GM18861 (cell line): Measurements from ENCODE around the gene CORT.
"Not testable (repeated sequence)": the region's sequence is repeated elsewhere in the genome, so short reads cannot be mapped to it uniquely, and the experiment has no call there.

Experiments used
- ATAC-seq: cut with Tn5 transposase; IDR thresholded peaks from one replicate; pipeline ENCODE4 v1.9.1; 2021; ENCODE audit not compliant: unreplicated experiment

Gene CORT, protein sequence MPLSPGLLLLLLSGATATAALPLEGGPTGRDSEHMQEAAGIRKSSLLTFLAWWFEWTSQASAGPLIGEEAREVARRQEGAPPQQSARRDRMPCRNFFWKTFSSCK

DNA sequence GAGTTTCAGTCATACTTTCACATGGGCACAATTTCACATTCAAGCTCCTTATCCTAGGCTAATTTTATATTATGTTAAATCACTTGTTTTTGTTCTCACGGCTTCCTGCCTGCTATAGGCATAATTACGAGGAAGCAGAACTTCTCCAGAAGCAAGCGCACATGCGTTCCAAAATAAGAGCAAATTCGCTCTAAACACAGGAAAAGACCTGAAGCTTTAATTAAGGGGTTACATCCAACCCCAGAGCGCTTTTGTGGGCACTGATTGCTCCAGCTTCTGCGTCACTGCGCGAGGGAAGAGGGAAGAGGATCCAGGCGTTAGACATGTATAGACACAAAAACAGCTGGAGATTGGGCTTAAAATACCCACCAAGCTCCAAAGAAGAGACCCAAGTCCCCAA, at the start of gene CORT:
Gene CORT, plus strand, starts transcription at position 281 of the 400 bp plus-strand sequence. CDS start 193 bp downstream, outside the sequence.
- no peak for ATAC-seq

DNA sequence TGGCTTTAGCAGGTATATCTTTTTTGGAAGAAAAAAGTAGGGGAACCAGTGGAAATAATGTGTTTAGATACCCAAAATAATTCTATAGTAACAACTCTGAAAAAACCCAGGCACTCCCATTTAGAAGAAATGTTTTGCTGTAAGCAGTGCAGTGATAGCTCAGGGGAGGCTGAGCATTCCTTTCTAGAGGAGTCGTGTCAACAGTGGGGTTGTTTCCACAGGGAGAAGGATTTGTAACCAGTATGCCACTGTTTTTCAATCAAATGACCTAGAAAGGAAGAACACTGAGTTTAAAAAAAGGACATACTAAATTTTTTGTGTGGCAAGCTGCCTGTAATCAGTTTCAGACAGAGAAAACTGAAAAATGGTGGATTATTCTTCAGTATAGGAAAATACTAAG, 48.5 kb upstream of the CORT start:
- ATAC-seq, result no peak

DNA sequence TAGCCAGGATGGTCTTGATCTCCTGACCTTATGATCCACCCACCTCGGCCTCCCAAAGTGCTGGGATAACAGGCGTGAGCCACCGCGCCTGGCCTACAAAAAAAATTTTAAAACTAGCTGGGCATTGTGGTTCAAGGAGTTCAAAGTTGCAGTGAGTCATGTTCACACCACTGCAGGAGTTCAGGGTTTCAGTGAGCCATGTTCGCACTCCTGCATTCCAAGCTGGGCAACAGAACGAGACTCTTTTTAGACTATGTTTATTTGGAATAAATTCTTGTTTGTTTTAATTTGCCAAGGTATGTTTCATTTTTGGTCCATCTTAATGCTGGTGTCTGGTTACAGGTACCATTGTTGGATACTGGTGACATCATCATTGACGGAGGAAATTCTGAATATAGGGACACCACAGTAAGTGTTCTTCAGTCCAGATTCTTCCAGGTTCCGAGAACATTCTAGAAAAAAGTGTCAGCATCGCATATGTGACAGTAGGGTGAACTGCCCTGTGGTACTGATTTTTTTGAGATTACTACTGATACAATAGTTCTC, 47.0 kb upstream of the CORT start:
- ATAC-seq, result no peak

DNA sequence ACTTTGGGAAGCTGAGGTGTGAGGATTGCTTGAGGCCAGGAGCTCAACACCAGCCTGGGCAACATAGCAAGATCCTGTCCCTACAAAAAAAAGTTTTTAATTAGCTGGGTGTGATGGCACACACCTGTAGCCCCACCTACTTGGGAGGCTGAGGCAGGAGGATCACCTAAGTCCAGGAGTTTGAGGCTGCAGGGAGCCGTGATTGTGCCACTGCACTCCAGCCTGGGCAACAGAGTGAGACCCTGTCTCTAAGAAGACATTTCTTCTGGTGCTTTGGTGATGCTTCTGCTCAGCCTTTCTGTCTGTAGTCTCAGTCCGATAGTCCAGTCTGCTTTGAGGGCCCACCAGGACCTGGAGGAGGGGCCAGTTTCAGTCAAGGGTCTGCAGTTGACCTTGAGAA, 42.6 kb upstream of the CORT start:
- no peak for ATAC-seq

DNA sequence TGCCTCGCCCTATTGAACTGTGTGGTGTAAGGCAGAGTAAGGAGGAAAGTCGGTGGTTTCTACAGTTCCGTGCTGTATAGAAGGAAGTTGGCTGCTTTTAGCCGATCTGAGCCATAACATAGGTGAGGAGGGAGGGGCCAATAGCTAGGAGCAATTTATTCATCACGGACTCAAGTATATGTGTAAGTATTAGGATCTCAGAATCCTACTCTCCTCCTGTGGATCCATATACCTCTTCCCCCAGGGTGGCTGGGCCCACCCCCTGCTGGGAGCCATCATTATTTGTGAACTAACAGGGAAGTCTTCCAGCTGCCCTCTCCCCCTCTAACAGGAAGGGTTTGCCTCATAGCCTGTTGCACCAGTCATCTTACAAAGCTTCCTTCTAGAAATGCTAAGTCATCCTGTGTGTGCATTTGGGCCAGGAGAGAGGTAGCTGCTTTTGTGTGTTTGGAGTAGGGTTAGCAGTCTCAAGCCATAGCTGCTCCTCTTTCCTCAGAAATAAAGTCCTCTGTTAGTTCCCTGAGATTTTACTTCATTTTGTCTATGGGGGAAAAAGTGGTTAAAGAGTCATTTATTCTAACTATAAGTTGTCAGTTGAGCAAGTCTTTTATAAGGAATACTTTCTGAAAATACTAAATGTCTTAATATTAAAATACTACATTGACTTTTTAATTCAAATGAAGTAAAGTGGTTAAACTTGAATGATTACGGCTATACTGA, 34.5 kb upstream of the CORT start:
- ATAC-seq, result no peak

DNA sequence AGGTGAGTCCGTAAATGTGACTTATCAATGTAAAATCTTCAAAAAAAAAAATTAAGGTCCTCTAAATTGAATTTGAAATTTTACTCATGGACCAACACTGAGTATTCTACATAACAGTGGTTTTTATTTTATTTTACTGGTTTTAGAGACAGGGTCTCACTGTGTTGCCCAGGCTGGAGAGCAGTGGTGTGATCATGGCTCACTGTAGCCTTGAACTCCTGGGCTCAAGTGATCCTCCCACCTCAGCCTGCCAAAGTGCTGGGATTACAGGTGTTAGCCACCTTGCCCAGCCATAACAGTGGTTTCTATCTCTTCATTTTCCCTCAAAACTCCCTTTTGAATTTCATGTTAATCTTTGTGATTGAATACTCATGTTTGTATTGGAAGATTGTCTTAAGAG, 33.9 kb upstream of the CORT start:
- not testable (repeated sequence) for ATAC-seq

DNA sequence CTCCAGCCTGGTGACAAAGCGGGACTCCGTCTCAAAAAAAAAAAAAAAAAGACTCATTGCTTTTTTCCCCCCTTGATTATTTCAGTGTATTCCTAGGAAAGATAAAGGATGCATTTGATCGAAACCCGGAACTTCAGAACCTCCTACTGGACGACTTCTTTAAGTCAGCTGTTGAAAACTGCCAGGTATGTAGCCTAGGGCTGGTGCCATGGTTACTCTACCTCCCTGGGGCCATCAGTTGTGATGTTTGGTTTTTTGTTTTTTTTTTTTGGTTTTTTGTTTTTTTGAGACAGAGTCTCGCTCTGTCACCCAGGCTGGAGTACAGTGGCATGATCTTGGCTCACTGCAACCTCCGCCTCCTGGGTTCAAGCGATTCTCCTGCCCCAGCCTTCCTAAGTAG, 31.1 kb upstream of the CORT start:
- not testable (repeated sequence) for ATAC-seq

DNA sequence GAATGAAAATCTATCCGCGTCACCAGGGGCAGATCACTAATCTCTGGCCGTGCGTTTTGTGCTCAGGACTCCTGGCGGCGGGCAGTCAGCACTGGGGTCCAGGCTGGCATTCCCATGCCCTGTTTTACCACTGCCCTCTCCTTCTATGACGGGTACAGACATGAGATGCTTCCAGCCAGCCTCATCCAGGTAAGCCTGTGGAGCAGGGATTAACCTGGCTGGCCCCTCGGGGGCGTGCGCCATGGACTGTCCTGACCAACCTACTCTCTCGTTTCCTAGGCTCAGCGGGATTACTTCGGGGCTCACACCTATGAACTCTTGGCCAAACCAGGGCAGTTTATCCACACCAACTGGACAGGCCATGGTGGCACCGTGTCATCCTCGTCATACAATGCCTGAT, 30.5 kb upstream of the CORT start:
- no peak for ATAC-seq

DNA sequence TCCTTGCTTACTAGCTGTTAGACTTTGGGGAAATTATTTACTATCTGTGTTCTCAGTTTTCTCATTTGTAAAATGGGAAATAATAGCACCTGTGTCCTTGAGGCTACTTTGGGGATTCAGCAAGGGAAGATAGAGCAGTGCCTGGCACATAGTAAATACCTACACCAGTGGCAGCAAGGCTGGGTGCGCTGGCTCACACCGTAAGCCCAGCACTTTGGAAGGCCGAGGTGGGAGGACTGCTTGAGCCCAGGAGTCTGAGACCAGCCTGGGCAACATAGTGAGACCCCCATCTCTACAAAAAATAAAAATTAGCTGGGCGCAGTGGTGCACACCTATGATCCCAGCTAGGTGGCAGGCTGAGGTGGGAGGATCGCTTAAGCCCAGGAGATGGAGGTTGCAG, 28.2 kb upstream of the CORT start:
- ATAC-seq, result no peak

DNA sequence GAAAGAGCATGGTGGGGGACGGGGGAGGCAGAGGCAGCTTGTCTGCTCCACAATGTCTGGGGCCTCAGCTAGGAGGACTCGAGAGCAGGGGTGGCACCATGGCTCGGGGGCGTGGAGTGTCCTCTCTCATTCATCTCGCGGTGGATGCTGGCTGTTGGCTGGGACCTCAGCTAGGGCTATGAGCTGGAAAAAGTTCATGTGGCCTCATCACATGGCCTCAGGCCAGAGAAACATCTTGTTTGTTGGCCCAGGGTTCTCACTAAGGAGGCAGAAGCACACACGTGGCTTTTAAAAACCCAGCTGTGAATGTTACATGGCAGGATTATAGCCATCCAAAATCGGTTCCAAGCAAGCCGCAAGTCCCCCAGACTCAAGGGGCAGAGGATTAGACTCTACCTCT, 25.8 kb upstream of the CORT start:
- no peak for ATAC-seq

DNA sequence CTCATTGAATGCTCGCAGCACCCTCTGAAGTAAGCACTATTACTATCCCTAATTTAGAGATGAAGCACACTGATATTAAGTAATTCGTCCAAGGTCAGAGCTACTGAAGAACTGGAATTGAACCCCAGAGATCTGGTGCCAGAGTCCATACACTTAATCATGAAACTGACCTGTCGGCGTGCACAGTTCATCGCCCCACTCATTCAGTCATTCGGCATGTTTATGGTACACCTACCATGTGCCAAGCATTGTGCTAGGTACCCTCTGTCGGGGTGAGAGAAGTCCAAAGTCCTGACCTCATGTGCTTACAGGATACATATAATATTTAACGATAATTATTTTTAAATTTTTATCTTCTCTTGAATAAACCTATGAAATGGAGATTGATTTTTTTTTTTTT, 25.2 kb upstream of the CORT start:
- ATAC-seq, result no peak

DNA sequence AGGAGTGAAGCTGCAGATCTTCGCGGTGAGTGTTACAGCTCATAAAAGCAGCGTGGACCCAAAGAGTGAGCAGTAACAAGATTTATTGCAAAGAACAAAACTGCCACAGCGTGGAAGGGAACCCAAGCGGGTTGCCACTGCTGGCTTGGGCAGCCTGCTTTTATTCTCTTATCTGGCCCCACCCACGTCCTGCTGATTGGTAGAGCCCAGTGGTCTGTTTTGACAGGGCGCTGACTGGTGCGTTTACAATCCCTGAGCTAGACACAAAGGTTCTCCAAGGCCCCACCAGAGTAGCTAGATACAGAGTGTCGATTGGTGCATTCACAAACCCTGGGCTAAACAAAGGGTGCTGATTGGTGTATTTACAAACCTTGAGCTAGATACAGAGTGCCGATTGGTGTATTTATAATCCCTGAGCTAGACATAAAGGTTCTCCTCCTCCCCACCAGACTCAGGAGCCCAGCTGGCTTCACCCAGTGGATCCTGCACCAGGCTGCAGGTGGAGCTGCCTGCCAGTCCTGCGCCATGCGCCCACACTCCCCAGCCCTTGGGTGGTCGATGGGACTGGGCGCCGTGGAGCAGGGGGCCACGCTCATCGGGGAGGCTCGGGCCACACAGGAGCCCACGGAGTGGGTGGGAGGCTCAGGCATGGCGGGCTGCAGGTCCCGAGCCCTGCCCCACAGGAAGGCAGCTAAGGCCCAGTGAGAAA, 23.9 kb upstream of the CORT start:
- not testable (repeated sequence) for ATAC-seq

DNA sequence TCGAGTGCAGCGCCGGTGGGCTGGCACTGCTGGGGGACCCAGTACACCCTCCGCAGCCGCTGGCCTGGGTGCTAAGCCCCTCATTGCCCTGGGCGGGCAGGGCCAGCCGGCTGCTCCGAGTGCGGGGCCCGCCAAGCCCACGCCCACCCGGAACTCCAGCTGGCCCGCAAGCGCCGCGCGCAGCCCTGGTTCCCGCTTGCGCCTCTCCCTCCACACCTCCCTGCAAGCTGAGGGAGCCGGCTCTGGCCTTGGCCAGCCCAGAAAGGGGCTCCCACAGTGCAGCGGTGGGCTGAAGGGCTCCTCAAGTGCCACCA, 23.3 kb upstream of the CORT start:
- ATAC-seq, result not testable (repeated sequence)

DNA sequence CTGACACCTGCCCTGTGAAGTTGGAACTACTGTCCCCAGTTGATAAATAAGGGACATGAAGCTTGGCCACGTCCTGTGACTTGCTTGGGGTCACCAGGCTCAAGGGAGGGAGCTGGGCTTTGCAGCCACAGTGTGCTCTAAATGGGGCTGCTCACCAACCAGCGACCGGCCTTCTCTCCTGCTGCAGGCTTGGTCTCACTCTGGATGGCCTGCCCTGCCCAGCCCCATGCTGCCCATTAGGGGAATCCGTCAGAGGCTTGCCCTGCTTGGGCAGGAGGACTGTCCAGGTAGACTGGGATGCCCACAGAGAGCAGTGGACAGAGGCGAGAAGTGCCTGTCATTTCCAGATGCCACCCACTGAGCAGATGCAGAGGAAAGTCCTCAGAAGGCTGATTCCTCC, 20.8 kb upstream of the CORT start:
- ATAC-seq, result no peak

DNA sequence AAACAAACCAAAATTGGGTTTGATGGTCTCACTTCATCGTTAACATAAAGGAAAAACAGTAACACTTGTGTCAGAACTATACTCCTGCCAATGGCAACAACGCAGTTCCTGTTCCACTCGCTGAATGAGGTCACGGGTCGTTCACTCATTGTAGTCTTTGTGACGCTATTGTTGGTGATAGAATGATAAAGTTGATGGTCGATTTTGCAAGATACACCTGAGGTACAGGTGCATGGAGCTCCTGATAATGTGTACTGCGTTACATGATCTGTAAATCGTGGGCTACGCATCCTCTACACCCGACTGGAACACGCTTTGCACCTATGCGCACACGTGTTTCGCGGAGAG, 20.0 kb upstream of the CORT start:
- peak; percentile 15 for ATAC-seq

DNA sequence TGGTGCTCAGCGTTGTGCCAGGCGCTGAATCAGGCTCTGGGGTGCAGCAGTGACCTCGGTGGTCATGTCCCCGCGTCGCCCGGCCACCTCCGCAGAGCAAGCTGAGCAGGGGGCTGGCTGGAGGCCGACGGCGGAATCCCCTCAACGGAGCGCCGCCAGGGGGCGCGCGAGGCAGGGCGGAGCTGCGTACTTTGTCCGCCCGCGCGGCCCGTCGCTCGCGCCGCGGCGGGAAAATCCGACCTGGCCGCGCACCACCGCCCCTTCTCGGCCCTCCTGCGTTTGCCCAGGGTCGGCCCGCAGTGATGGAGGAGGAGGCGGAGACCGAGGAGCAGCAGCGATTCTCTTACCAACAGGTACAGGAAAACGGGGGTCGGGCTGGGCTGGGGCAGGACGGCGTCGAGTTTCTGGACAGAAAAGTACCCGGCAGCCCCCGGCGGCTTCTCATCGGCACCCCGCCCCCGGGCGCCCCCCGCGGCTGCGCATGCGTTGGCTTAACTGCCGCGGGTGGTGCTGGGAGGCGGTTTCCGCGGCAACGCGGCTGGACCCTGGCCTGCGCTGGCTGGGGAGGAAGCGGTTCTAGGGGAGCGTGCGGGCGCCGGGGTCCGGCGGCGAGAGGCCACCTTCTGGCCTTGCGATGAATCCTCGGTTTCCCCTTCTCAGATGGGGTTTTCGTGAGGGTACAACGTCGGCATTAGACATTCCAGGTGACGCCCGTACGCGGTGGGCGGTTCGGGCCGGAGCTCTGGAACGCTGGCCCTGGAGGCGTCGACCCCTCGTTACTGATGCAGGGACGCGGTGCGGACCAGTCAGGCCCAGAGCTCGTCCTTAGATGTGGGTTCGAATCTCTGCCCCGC, 19.4 kb upstream of the CORT start, which contains the start of gene CENPS:
Gene CENPS, plus strand, starts transcription at position 218 of the 854 bp plus-strand sequence. Its CDS starts 85 bp downstream, at position 303.
- ATAC-seq, result peak; percentile 76

DNA sequence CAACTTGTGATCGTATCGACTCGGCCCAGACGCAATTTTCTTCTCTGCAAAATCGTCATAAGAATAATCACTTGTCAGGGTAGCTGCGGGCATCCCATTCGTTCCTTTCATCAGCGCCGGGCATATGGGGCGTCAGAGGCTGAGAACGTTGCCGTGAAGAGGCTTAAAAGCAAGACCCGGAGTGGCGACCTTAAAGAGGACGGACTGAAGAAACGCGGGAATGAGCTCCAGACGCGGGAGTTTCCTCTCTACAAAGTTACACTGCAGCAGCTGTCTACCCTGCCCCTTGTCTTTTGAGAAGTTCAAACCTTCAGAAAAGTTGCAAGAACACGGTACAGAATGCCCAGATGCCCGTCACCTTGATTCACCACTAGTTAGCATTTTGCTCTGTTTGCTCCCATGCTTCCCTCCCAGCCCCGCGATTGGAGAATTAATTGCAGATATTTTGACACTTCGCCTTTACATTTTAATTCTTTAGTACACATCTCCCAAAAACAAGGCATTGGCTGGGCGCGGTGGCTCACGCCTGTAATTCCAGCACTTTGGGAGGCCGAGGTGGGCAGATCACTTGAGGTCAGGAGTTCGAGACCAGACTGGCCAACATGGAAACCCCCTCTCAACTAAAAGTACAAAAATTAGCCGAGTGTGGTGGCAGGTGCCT, 18.6 kb upstream of the CORT start:
- ATAC-seq, result no peak

DNA sequence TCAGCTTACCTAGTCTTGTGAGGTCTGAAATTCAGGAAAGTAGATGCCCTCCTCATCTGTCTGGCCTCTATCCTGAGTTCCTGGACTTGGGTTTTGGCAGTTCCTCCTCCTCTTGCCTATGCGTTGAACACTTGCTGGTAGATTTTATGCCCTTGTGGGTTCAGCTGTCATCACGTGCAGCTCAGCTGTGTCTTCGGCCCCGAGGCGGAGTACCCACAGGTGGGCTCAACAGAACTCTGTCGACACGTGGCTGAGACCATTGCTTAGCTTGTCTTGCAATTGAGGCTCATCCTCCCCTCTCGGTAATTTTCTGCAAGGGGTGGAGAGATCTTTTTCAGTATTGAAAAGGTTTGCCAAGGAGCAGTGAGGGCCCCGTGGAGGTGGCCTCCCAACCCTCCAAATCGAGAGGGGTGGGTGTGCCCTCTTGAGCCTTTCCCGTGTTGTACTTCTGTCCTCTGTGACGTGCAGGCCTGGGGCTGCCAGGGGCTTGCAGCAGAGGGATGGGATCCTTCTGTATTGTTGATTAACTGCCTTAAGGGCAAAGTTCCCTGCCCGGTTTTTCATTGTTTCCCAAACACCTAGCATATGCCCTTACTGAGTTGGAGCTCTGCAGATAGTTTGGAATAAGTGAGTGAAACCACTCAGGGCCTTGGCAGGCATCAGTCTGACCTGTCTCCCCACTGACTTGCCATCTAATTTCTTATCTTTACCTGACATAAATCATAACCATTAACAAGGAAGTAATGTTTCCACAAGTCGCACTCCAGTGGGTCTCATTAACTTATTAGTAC, 16.7 kb upstream of the CORT start:
- ATAC-seq, result no peak

DNA sequence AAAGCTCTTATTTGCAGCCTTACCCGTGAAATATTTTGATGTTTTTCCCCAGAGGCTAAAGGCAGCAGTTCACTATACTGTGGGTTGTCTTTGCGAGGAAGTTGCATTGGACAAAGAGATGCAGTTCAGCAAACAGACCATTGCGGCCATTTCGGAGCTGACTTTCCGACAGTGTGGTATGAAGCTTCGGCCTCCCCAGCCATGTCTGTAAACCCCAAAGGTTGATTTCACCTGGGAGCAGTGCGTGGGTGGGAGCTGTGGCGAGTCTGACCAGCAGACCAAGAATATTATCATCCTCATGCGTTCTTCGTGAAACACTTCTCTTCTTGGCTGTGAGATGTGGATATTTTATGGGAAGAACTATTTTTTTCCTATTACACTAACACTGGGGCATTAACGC, 16.0 kb upstream of the CORT start:
- ATAC-seq, result no peak

DNA sequence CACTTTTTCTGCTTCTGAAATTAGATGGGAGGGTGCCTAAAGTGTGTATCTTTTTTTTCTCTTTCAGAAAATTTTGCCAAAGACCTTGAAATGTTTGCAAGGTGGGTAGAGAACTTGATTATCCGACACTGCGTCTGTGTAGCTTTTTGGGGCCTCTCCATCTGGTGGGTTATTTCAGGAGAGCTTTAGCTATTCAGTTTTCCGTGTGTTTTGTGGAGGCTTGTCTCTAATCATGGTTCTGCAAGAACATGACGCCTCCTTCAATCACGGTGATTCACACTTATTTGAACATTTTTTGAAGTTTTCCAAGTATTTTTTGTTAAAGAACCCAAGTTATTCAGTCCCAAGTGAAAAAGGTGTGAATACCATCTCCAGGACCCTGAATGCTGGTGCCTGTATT, 15.2 kb upstream of the CORT start:
- ATAC-seq, result no peak
